Right cardiac atrium (tissue), 5 donors: ENCODE data around the gene MEGF9. TPM values are rescaled to one million over a fixed set of nuclear protein-coding genes. Genes with fewer than 3 reads are reported as not detected.
"Not testable (repeated sequence)": the region's sequence is repeated elsewhere in the genome, so short reads cannot be mapped to it uniquely, and the experiment has no call there.

Experiments
- ATAC-seq, 2 donors: fragments of 200-7000 bp; cut with Tn5 transposase; one replicate each; pipeline versions ENCODE4 v1.8.0 to v1.9.1; 2020; ENCODE audit warnings: moderate library complexity in 2 of 2, mild to moderate bottlenecking in 1 of 2
- DNase-seq, 3 donors: peaks; one replicate each; pipeline ENCODE4 v3.0.0-alpha.2; 2020
- H3K27ac ChIP-seq: one replicate; pipeline ENCODE4 v1.5.1; 2013; ENCODE audit warnings: mild to moderate bottlenecking, low read length, control low read depth, moderate library complexity
- H3K27me3 ChIP-seq: one replicate; pipeline ENCODE4 v1.6.1; 2013; ENCODE audit not compliant: control insufficient read depth, insufficient read depth
- H3K4me1 ChIP-seq: one replicate; pipeline ENCODE4 v1.6.1; 2013; ENCODE audit warnings: low read length; ENCODE audit not compliant: control insufficient read depth, insufficient read depth
- H3K4me3 ChIP-seq: one replicate; pipeline ENCODE4 v1.5.1; 2013; ENCODE audit warnings: low read length, control low read depth
- H3K9me3 ChIP-seq: one replicate; pipeline ENCODE4 v1.6.1; 2013; ENCODE audit warnings: low read length; ENCODE audit not compliant: control insufficient read depth
- WGBS: extraction: QIAGEN DNeasy Blood & Tissue Kit; methylation state at CpG from one replicate; pipeline ENCODE4 v1.1.7; 2013; 5-methylcytosine and 5-hydroxymethylcytosine counted together
- intact Hi-C, 4 donors: fragments of 100-400 bp; cut with DNase I; formaldehyde crosslinking; loops; one replicate each; pipeline versions ENCODE4 v1.11.0 to v1.14.0; 2022 to 2023
- polyA plus RNA-seq: library from polyadenylated mRNA; stranded (reverse); fragments of 200-250 nt; gene quantifications from one replicate; pipeline ENCODE4 v1.2.3, GENCODE V29; 2013
- total RNA-seq, 4 donors: library from RNA; stranded (reverse); fragmentation: NEBNext Ultra II Directional; extraction: Animal tissue kit (Norgen Biotek cat#: 25700); gene quantifications; one replicate each; pipeline ENCODE4 v1.2.1, GENCODE V29; 2021
- donor health status: healthy with polysubstance abuse.
- donor health status: DM: no; HTN: yes; CAD: no.
- donor health status: DM: no; HTN: no; CAD: no.
- donor health status: DM: no; HTN: yes; CAD: no; lungs with severe emphysema.
- donor health status: DM: yes; HTN: yes; CAD: no.

The MEGF9 gene
- total and polyA plus RNA-seq, 5 donors = 6.2 to 15.1 (median 12.8) TPM

DNA sequence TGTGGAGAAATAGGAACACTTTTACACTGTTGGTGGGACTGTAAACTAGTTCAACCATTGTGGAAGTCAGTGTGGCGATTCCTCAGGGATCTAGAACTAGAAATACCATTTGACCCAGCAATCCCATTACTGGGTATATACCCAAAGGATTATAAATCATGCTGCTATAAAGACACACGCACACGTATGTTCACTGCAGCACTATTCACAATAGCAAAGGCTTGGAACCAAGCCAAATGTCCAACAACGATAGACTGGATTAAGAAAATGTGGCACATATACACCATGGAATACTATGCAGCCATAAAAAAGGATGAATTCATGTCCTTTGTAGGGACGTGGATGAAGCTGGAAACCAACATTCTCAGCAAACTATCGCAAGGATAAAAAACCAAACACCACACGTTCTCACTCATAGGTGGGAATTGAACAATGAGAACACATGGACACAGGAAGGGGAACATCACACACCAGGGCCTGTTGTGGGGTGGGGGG is 162.0 kb downstream of the MEGF9 start:
- H3K27ac ChIP-seq, DNase-seq, H3K4me1 ChIP-seq, ATAC-seq, H3K4me3 ChIP-seq, H3K9me3 ChIP-seq, H3K27me3 ChIP-seq, intact Hi-C loops: not testable (repeated sequence)
- 96% methylated on average over 6 of the region's 7 CpGs for WGBS

Other genes with a start within 250 kb of the MEGF9 start
- 10 to 100 TPM; 45.2 to 63.6 (median 48.3) TPM for gene CDK5RAP2, start 134.3 kb downstream of the MEGF9 start, total RNA-seq
- gene CDK5RAP2, start 134.3 kb downstream of the MEGF9 start, polyA plus RNA-seq = 28.0 TPM
- gene FBXW2, start 78.9 kb upstream of the MEGF9 start, total RNA-seq = 10 to 100 TPM; 44.5 to 52.5 (median 47.3) TPM
- 13.9 TPM for gene FBXW2, start 78.9 kb upstream of the MEGF9 start, polyA plus RNA-seq
- gene PSMD5, start 128.5 kb upstream of the MEGF9 start, total RNA-seq = 10 to 100 TPM; 16.6 to 26.0 (median 22.7) TPM
- 8.7 TPM for gene PSMD5, start 128.5 kb upstream of the MEGF9 start, polyA plus RNA-seq
- gene PHF19, start 162.7 kb upstream of the MEGF9 start, total RNA-seq = 10 to 100 TPM; 16.0 to 21.3 (median 19.7) TPM
- 16.2 TPM for gene PHF19, start 162.7 kb upstream of the MEGF9 start, polyA plus RNA-seq
- gene TRAF1, start 212.3 kb upstream of the MEGF9 start, total RNA-seq = 1 to 10 TPM; 4.1 to 6.1 (median 5.1) TPM
- gene TRAF1, start 212.3 kb upstream of the MEGF9 start, polyA plus RNA-seq = 3.9 TPM